NCI-H460 (cell line): ENCODE data around the gene GLTPD2. TPM values are rescaled to one million over a fixed set of nuclear protein-coding genes. Genes with fewer than 3 reads are reported as not detected.

Source experiments
- DNase-seq: peaks from one replicate; pipeline ENCODE4 v3.0.0-alpha.2; 2016; ENCODE audit warnings: low read depth; ENCODE audit errors: extremely low read depth
- total RNA-seq: library from RNA; depleted of rRNA; stranded (reverse); fragments of >200 nt; shearing (Covaris generic); gene quantifications from 2 replicates; pipeline ENCODE4 v1.2.3, GENCODE V29; 2014

Gene GLTPD2
- total RNA-seq, 1 experiment from 2014 or later: not detected

GRCh38 chr17:4769628-4770027, 19.1 kb upstream of the GLTPD2 start:
- no peak for DNase-seq

- no peak for DNase-seq
Measured at GRCh38 chr17:4771519-4772234, 17.1 kb upstream of the GLTPD2 start, which contains the start of gene TM4SF5. TM4SF5 (plus strand) TSS chr17:4771886; CDS start chr17:4771923, 37 bp downstream.

DNA sequence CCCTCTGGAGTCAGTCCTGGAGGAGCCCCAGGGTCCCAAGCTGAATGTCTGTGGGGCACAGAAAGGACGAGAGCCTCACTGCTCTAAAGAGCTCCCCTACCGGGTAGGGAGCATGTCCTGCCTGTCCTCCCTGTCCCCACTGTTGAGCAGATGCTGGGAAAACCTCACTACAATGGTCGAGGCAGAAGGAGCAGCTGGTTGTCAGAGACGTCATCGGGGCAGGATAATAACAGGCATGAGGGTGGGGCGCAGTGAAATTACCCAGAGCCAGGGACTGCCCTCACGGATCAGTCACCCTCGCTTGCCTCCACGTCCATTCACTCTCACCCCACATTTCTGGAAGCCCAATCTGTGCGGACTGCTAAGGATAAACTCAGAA, 16.5 kb upstream of the GLTPD2 start:
- no peak for DNase-seq

- DNase-seq: no peak
Measured at GRCh38 chr17:4777969-4778760, 10.6 kb upstream of the GLTPD2 start.

- DNase-seq: no peak
Measured at GRCh38 chr17:4780325-4780955, 8.3 kb upstream of the GLTPD2 start.

DNA sequence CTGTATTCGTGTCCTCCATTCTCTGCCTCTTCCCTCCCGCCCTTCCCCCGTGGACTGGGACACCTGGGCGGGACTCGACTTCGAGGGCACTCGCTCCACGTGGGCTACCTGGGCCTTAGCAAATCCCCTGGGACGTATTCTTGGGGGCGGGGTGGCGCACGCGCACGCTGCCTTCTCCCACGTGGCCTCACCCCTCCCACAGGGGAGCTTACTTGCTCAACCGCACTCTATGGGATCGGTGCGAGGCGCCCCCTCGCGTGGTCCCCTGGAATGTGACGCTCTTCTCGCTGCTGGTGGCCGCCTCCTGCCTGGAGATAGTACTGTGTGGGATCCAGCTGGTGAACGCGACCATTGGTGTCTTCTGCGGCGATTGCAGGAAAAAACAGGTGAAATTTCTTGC, 6.1 kb upstream of the GLTPD2 start:
- DNase-seq: no peak

DNA sequence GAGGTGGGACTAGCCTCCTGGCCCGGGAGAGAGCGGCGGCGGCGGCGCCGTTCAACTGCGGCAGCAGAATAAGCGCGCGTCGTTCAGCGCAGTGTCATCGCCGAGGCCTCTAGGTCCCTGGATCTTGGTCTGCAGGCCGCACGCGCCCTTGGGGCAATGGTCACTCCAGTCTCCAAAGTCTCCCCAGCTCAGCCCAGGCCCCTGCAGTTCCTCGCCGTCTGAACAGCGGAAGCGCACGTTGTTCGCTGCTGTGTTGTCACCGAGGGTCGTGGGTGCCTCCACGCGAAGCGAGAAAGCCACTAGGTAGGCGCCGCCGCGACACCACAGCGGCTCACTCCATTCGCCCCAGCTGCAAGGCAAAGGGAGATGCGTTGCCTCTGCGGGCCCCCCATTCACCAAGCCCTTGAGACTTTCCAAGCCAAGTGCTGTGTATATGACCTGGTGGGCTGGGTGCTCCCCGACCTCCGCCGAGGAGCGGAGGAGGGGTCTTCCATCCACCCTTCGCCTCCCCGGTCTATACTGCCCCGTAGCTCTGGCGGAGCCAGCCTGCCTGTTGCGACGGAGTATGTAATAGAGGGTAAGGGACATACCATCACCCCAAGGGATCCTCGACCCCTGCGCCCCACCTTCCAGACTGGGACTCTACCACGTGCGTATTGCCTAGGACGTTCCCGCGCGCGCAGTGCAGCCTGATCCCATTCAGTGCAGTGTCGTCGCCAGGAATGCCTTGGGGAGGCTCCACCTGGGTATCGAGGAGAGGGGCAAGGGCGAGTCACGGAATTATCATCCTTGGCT, 3.3 kb upstream of the GLTPD2 start:
- no peak for DNase-seq

DNA sequence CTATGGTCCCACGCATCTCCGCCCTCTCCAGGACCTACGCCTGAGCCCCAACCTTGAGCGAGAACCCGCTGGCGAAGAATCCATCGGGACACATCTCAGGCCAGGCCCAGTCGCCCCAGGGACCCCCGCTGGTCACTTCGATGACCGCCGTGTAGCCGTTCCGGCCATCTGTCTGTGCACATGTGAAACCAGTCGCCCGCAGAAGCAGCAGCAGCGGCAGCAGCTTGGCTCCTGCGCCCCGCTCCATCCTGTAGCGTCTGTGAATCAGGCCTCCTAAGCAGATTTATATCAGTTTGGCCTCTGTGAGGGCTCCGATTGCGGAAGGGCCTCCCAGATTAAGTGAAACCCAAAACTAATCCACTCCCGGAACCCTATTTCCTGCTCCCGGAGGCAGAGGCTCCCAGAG, 2.7 kb upstream of the GLTPD2 start, which contains the start of gene VMO1:
VMO1 (minus strand) TSS at position 259 of the 406 bp plus-strand sequence; CDS start at position 247, 12 bp downstream.
- no peak for DNase-seq

DNA sequence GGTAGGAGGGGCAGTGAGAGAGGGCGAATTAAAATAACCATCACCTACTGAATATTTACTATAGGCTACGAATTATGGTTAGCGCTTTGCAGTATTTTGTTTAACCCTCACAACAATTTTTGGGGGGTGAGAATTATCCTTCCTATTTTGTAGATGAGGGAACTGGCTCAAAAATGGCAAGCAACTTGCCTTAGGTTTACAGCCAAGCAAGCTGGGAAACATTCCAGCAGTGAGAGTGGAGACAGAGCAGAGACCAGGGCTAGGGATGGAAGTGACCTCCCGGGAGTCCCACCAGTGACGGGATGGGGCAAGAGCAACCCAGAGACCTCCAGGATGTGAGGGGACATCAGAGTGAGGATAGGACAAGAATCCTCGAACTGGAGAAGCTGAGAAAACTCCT, 2.2 kb upstream of the GLTPD2 start:
- DNase-seq: no peak

DNA sequence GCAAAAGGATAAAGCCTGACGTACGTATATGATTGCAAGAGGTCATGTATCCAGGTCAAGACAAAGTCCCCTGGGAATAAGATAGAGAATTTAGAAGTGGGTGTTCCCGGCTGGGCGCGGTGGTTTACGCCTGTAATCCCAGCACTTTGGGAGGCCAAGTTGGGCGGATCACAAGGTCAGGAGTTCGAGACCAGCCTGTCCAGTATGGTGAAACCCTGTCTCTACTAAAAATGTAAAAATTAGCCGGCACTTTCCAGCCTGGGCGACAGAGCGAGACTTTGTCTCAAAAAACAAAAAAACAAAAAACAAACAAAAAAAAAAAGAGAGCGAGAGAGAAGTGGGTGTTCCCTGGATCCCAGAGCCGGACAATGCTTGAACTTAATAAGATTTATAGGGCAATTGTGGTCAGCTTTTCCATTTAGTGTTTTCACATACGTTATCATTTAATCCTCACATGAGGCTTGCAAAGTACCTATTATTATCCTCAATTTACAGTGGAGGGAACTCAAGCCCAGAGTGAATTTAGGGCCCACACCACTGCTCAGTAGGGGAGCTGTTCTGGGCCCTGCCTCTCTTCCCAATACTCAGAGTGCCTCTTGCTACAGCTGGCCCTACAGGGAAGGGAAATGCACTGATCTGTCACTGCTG, 481 bp upstream of the GLTPD2 start:
- DNase-seq: no peak

- DNase-seq: no peak
Measured at GRCh38 chr17:4789701-4789950, 862 bp downstream of the GLTPD2 start.

GRCh38 chr17:4789951-4790704, 1.4 kb downstream of the GLTPD2 start:
- peak; percentile 84 for DNase-seq

DNA sequence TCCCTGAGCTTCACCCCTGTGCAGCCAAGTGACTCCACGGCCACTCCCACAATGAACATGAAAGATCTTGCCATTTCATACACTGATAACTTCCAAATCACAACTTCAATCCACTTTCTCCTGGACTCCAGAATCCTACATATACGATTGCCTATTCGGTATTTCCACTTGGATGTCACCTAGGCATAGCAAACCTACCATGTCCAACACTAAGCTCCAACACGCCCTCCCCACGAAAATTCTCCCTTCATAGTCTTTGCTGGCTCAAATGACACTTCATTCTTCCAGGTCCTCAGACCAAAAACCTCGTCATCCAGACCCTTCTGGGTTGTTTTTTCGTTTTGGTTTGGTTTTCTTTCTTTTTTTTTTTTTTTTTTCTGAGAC, 1.9 kb downstream of the GLTPD2 start:
- no peak for DNase-seq

DNA sequence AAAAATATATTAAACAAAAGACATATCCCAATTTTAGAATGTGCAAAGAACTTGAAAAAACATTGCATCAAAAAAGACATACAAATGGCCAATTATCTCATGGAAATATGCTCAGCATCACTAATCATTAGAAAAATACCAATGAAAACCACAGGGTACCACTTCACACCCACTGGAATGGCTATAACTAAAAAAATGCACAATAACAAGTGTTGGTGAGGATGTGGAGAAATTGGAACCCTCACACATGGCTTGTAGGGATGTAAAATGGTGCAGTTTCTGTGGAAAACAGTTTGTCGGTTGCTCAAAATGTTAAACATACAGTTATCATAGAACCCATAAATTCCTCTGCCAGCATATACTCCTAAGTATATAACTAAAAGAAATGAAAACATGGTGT, 6.4 kb downstream of the GLTPD2 start:
- no peak for DNase-seq

GRCh38 chr17:4796552-4796920, 7.8 kb downstream of the GLTPD2 start:
- DNase-seq: no peak

- DNase-seq: no peak
Measured at GRCh38 chr17:4800462-4801196, 11.9 kb downstream of the GLTPD2 start.

DNA sequence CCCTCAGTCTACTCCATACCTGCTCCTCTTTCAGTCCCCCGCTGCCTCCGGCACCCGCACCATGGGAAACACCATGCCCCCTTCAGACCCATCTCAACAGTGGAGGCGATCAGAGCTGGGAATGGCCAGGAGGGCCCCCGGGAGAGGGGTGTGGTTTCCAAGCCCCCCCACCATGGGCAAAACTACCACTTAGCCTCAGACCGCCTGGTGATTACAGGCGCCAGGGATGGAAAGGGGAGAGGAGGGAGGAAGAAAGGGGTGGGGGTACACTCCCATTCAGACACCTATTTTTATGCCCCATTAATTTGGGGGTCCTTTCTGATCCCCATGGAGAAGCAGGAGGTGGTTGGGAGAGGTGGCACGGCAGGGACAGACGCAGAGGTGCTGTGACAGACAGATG, 13.5 kb downstream of the GLTPD2 start, which contains the start of gene C17orf114:
C17orf114 (minus strand) TSS at position 101 of the 400 bp plus-strand sequence.
- no peak for DNase-seq

GRCh38 chr17:4806456-4806776, 17.7 kb downstream of the GLTPD2 start:
- DNase-seq: no peak
